ENCODE results near the gene MUC5B. TPM values are rescaled to one million over a fixed set of nuclear protein-coding genes. Genes with fewer than 3 reads are reported as not detected.

MUC5B gene
- total and polyA plus RNA-seq, 2 donors (not counting 3 experiments of a cell fraction or from before 2014, with no cell fraction given), result not detected

DNA sequence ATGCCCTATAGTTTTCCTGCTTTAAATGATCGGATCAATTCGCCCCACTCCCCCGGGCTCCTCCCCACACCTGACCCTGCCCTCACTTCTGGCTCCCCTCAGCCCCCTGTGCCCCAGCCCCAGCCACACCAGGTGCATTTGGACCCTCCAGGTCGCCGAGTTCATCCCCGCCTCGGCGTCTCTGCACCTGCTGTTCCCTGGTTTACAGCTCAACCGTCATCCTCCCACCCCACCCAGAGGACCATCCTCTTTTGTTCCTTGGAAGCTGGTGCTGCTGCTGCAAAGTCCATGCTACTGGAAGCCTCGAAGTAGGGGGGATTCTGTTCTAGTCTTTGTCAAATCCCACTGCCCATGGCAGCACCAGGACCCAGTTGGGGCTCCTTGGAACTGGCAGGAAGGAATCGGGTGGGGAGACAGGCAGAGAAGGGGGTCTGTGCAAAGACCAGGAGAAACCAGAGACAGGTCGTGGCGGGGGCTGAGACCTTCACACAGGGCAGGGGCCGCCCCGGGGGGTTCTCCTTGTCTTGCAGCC is 4.5 kb upstream of the MUC5B start:
- Histone ChIP-seq H3K9me1 (replicated peaks; ENCODE audit: control insufficient read depth, extremely low read depth, insufficient read depth, low read length) (no peaks in the 10 kb centered on the region), H3K9ac (replicated peaks; ENCODE audit: extremely low read depth, insufficient read depth, low read length) (no peak overlapping the region), H3K9me3 (replicated peaks; ENCODE audit: control insufficient read depth, insufficient read depth, low read length) (no peaks in the 10 kb centered on the region), H3K27me3 (ENCODE audit: control insufficient read depth in 2 of 2, insufficient read depth in 2 of 2, low read length in 2 of 2) (peaks cover 0 to 7% of the 10 kb centered on the region in 2 experiments), H3K27ac (ENCODE audit: insufficient read depth, low read depth, low read length) (no peak overlapping the region), H4K20me1 (replicated peaks; ENCODE audit: control insufficient read depth, extremely low read depth, insufficient read depth, low read length) (no peaks in the 10 kb centered on the region), H3K79me2 (ENCODE audit: control insufficient read depth, insufficient read depth, low read length) (no peaks in the 10 kb centered on the region), H3K4me2 (ENCODE audit: insufficient read depth, low read length) (no peak overlapping the region), H3K4me3 (replicated peaks in 1 of 3; ENCODE audit: insufficient read depth in 1 of 3, low read depth in 1 of 3, low read length in 3 of 3) (no peak overlapping the region), H3K4me1 (ENCODE audit: control insufficient read depth, extremely low read depth, insufficient read depth, low read length) (no peaks in the 10 kb centered on the region), H3K36me3 (ENCODE audit: control insufficient read depth in 2 of 2, extremely low read depth in 1 of 2, insufficient read depth in 2 of 2, low read length in 2 of 2) (no peaks in the 10 kb centered on the region), H2AFZ (ENCODE audit: low read depth, low read length) (no peak overlapping the region)
- FAIRE-seq (no peak), DNase-seq (ENCODE audit: low read depth, low spot score) (no peak)
- no TSS peak for BruUV-seq (replicated peaks)
- dilution Hi-C loops (cut with MboI; ENCODE audit: extremely low pct_ligation_motif_present, low sequenced_read_pairs), result no loop called here
- POLR2A ChIA-PET, result no interaction called here
- CTCF ChIA-PET, result no interaction called here
- TF ChIP-seq CTCF (IDR thresholded peaks at IDR 0.05; ENCODE audit: extremely low read depth in 1 of 2, insufficient read depth in 1 of 2, low read depth in 1 of 2, low read length in 2 of 2), result no peak
- no peak for TF ChIP-seq MYC (IDR thresholded peaks at IDR 0.05; ENCODE audit: low read depth, low read length)
- TF ChIP-seq POLR2AphosphoS5 (IDR thresholded peaks at IDR 0.05; ENCODE audit: insufficient read depth, low read depth, low read length), result no peak
- no peak for TF ChIP-seq MAX (IDR thresholded peaks at IDR 0.05; ENCODE audit: insufficient read depth, insufficient read length)
- no peak for TF ChIP-seq JUN (IDR thresholded peaks at IDR 0.05; ENCODE audit: borderline replicate concordance, insufficient read depth, insufficient read length, low read depth)
- TF ChIP-seq GATA2 (IDR thresholded peaks at IDR 0.05; ENCODE audit: insufficient read depth, insufficient read length, low read depth, low read length), result no peak
- TF ChIP-seq POLR2A (IDR thresholded peaks at IDR 0.05; ENCODE audit: low read depth, low read length), result no peak
- TF ChIP-seq EZH2 (IDR thresholded peaks at IDR 0.05; ENCODE audit: borderline replicate concordance, low read depth, low read length, severe bottlenecking), result no peak
- no peak for TF ChIP-seq FOS (IDR thresholded peaks at IDR 0.05; ENCODE audit: borderline replicate concordance, insufficient read depth, low read length)
- intact Hi-C loops (cut with micrococcal nuclease), result loop anchor here (5.0 kb wide), 1 partner anchor 299 kb away; no protein-coding TSS in a partner anchor

All from endothelial cell of umbilical vein (primary cell).